Measurements from ENCODE around the gene SEMA6B.
"Not testable (repeated sequence)": the region's sequence is repeated elsewhere in the genome, so short reads cannot be mapped to it uniquely, and the experiment has no call there.

The SEMA6B gene

GRCh38 chr19:4596033-4596904 lies 36.8 kb upstream of the SEMA6B start:
- Histone ChIP-seq H3K9me3 (ENCODE audit: control insufficient read depth, low read length) (no peaks in the 10 kb centered on the region), H3K27me3 (replicated peaks; ENCODE audit: control insufficient read depth, insufficient read depth, low read length) (peaks cover 45% of the 10 kb centered on the region), H3K4me3 (ENCODE audit: low read length) (no peak overlapping the region), H3K9ac (ENCODE audit: low read length) (no peak overlapping the region), H3K4me1 (ENCODE audit: control insufficient read depth, insufficient read depth, low read length) (no peaks in the 10 kb centered on the region), H3K36me3 (ENCODE audit: control insufficient read depth, insufficient read depth, low read length, severe bottlenecking) (no peaks in the 10 kb centered on the region)
- DNase-seq (ENCODE audit: low read depth), result no peak

- not testable (repeated sequence) for H3K4me3 ChIP-seq (ENCODE audit: low read length); H3K36me3 ChIP-seq (ENCODE audit: control insufficient read depth, insufficient read depth, low read length, severe bottlenecking); H3K4me1 ChIP-seq (ENCODE audit: control insufficient read depth, insufficient read depth, low read length); H3K9me3 ChIP-seq (ENCODE audit: control insufficient read depth, low read length); H3K9ac ChIP-seq (ENCODE audit: low read length); DNase-seq (ENCODE audit: low read depth)
- H3K27me3 ChIP-seq (replicated peaks; ENCODE audit: control insufficient read depth, insufficient read depth, low read length), result peaks cover 41% of the 10 kb centered on the region
These were observed 35.7 kb upstream of the SEMA6B start for GRCh38 chr19:4595158-4595557.

- no peak for DNase-seq (ENCODE audit: low read depth)
These were observed 34.7 kb upstream of the SEMA6B start for GRCh38 chr19:4594201-4594600.

GRCh38 chr19:4593409-4593851 lies 33.9 kb upstream of the SEMA6B start:
- no peak for DNase-seq (ENCODE audit: low read depth)
- peaks cover 28% of the 10 kb centered on the region for H3K27me3 ChIP-seq (replicated peaks; ENCODE audit: control insufficient read depth, insufficient read depth, low read length)

More at GRCh38 chr19:4594201-4594600, 34.7 kb upstream of the SEMA6B start:
- no peaks in the 10 kb centered on the region for H3K36me3 ChIP-seq (ENCODE audit: control insufficient read depth, insufficient read depth, low read length, severe bottlenecking)
- no peak overlapping the region for H3K4me3 ChIP-seq (ENCODE audit: low read length)
- H3K9me3 ChIP-seq (ENCODE audit: control insufficient read depth, low read length), result no peaks in the 10 kb centered on the region
- H3K27me3 ChIP-seq (replicated peaks; ENCODE audit: control insufficient read depth, insufficient read depth, low read length), result peaks cover 33% of the 10 kb centered on the region
- no peaks in the 10 kb centered on the region for H3K4me1 ChIP-seq (ENCODE audit: control insufficient read depth, insufficient read depth, low read length)
- H3K9ac ChIP-seq (ENCODE audit: low read length), result no peak overlapping the region

GRCh38 chr19:4592445-4592844 lies 33.0 kb upstream of the SEMA6B start:
- H3K4me3 ChIP-seq (ENCODE audit: low read length), result no peak overlapping the region
- no peak overlapping the region for H3K9ac ChIP-seq (ENCODE audit: low read length)
- DNase-seq (ENCODE audit: low read depth), result no peak
- no peaks in the 10 kb centered on the region for H3K36me3 ChIP-seq (ENCODE audit: control insufficient read depth, insufficient read depth, low read length, severe bottlenecking)
- no peaks in the 10 kb centered on the region for H3K9me3 ChIP-seq (ENCODE audit: control insufficient read depth, low read length)
- H3K4me1 ChIP-seq (ENCODE audit: control insufficient read depth, insufficient read depth, low read length), result no peaks in the 10 kb centered on the region
- peaks cover 23% of the 10 kb centered on the region for H3K27me3 ChIP-seq (replicated peaks; ENCODE audit: control insufficient read depth, insufficient read depth, low read length)

More at GRCh38 chr19:4593409-4593851, 33.9 kb upstream of the SEMA6B start:
- Histone ChIP-seq H3K4me1 (ENCODE audit: control insufficient read depth, insufficient read depth, low read length) (no peaks in the 10 kb centered on the region), H3K36me3 (ENCODE audit: control insufficient read depth, insufficient read depth, low read length, severe bottlenecking) (no peaks in the 10 kb centered on the region), H3K4me3 (ENCODE audit: low read length) (no peak overlapping the region), H3K9ac (ENCODE audit: low read length) (no peak overlapping the region), H3K9me3 (ENCODE audit: control insufficient read depth, low read length) (no peaks in the 10 kb centered on the region)

- no peak overlapping the region for H3K9ac ChIP-seq (ENCODE audit: low read length)
- no peaks in the 10 kb centered on the region for H3K9me3 ChIP-seq (ENCODE audit: control insufficient read depth, low read length)
- no peaks in the 10 kb centered on the region for H3K4me1 ChIP-seq (ENCODE audit: control insufficient read depth, insufficient read depth, low read length)
These were observed 31.8 kb upstream of the SEMA6B start for GRCh38 chr19:4591320-4591719.

GRCh38 chr19:4590559-4590958 lies 31.1 kb upstream of the SEMA6B start:
- peaks cover 23% of the 10 kb centered on the region for H3K27me3 ChIP-seq (replicated peaks; ENCODE audit: control insufficient read depth, insufficient read depth, low read length)
- no peak overlapping the region for H3K9ac ChIP-seq (ENCODE audit: low read length)
- H3K9me3 ChIP-seq (ENCODE audit: control insufficient read depth, low read length), result no peaks in the 10 kb centered on the region
- H3K36me3 ChIP-seq (ENCODE audit: control insufficient read depth, insufficient read depth, low read length, severe bottlenecking), result no peaks in the 10 kb centered on the region
- no peaks in the 10 kb centered on the region for H3K4me1 ChIP-seq (ENCODE audit: control insufficient read depth, insufficient read depth, low read length)
- no peak for DNase-seq (ENCODE audit: low read depth)
- no peak overlapping the region for H3K4me3 ChIP-seq (ENCODE audit: low read length)

More at GRCh38 chr19:4591320-4591719, 31.8 kb upstream of the SEMA6B start:
- no peak overlapping the region for H3K4me3 ChIP-seq (ENCODE audit: low read length)
- DNase-seq (ENCODE audit: low read depth), result no peak
- H3K36me3 ChIP-seq (ENCODE audit: control insufficient read depth, insufficient read depth, low read length, severe bottlenecking), result no peaks in the 10 kb centered on the region
- H3K27me3 ChIP-seq (replicated peaks; ENCODE audit: control insufficient read depth, insufficient read depth, low read length), result peaks cover 21% of the 10 kb centered on the region

- no peak for DNase-seq (ENCODE audit: low read depth)
These were observed 30.3 kb upstream of the SEMA6B start for GRCh38 chr19:4589579-4590410.

GRCh38 chr19:4588291-4588761 lies 28.8 kb upstream of the SEMA6B start:
- no peak for DNase-seq (ENCODE audit: low read depth)
- H3K27me3 ChIP-seq (replicated peaks; ENCODE audit: control insufficient read depth, insufficient read depth, low read length), result peaks cover 36% of the 10 kb centered on the region
- no peaks in the 10 kb centered on the region for H3K36me3 ChIP-seq (ENCODE audit: control insufficient read depth, insufficient read depth, low read length, severe bottlenecking)

More at GRCh38 chr19:4589579-4590410, 30.3 kb upstream of the SEMA6B start:
- Histone ChIP-seq H3K4me3 (ENCODE audit: low read length) (no peak overlapping the region), H3K27me3 (replicated peaks; ENCODE audit: control insufficient read depth, insufficient read depth, low read length) (peaks cover 31% of the 10 kb centered on the region), H3K9me3 (ENCODE audit: control insufficient read depth, low read length) (no peaks in the 10 kb centered on the region), H3K36me3 (ENCODE audit: control insufficient read depth, insufficient read depth, low read length, severe bottlenecking) (no peaks in the 10 kb centered on the region), H3K9ac (ENCODE audit: low read length) (no peak overlapping the region), H3K4me1 (ENCODE audit: control insufficient read depth, insufficient read depth, low read length) (no peaks in the 10 kb centered on the region)

GRCh38 chr19:4587527-4587926 lies 28.0 kb upstream of the SEMA6B start:
- no peak for DNase-seq (ENCODE audit: low read depth)
- no peaks in the 10 kb centered on the region for H3K9me3 ChIP-seq (ENCODE audit: control insufficient read depth, low read length)
- no peak overlapping the region for H3K9ac ChIP-seq (ENCODE audit: low read length)
- peaks cover 35% of the 10 kb centered on the region for H3K27me3 ChIP-seq (replicated peaks; ENCODE audit: control insufficient read depth, insufficient read depth, low read length)
- H3K4me1 ChIP-seq (ENCODE audit: control insufficient read depth, insufficient read depth, low read length), result peaks cover 4% of the 10 kb centered on the region
- no peak overlapping the region for H3K4me3 ChIP-seq (ENCODE audit: low read length)
- H3K36me3 ChIP-seq (ENCODE audit: control insufficient read depth, insufficient read depth, low read length, severe bottlenecking), result no peaks in the 10 kb centered on the region

More at GRCh38 chr19:4588291-4588761, 28.8 kb upstream of the SEMA6B start:
- Histone ChIP-seq H3K4me3 (ENCODE audit: low read length) (no peak overlapping the region), H3K4me1 (ENCODE audit: control insufficient read depth, insufficient read depth, low read length) (peaks cover 4% of the 10 kb centered on the region), H3K9ac (ENCODE audit: low read length) (no peak overlapping the region), H3K9me3 (ENCODE audit: control insufficient read depth, low read length) (no peaks in the 10 kb centered on the region)

GRCh38 chr19:4586691-4587090 lies 27.2 kb upstream of the SEMA6B start:
- peaks cover 40% of the 10 kb centered on the region for H3K27me3 ChIP-seq (replicated peaks; ENCODE audit: control insufficient read depth, insufficient read depth, low read length)
- H3K36me3 ChIP-seq (ENCODE audit: control insufficient read depth, insufficient read depth, low read length, severe bottlenecking), result no peaks in the 10 kb centered on the region
- H3K4me3 ChIP-seq (ENCODE audit: low read length), result no peak overlapping the region
- DNase-seq (ENCODE audit: low read depth), result no peak
- H3K4me1 ChIP-seq (ENCODE audit: control insufficient read depth, insufficient read depth, low read length), result peaks cover 4% of the 10 kb centered on the region
- no peak overlapping the region for H3K9ac ChIP-seq (ENCODE audit: low read length)
- no peaks in the 10 kb centered on the region for H3K9me3 ChIP-seq (ENCODE audit: control insufficient read depth, low read length)
